ENCODE measurements around the gene YPEL5. TPM values are rescaled to one million over a fixed set of nuclear protein-coding genes. Genes with fewer than 3 reads are reported as not detected.

The YPEL5 gene
- total RNA-seq, 1 donor from 2014 or later: 84.2 TPM

- DNase-seq (ENCODE audit: low read depth) (peak; percentile 53), FAIRE-seq (no peak)
- Histone ChIP-seq H3K27me3 (ENCODE audit: control insufficient read depth, insufficient read depth, low read length) (no peaks in the 10 kb centered on the region), H3K4me3 (ENCODE audit: low read depth, low read length) (no peak overlapping the region), H3K36me3 (ENCODE audit: control insufficient read depth, insufficient read depth, low read length) (no peaks in the 10 kb centered on the region)
- TF ChIP-seq CTCF (IDR thresholded peaks at IDR 0.05; ENCODE audit: insufficient read depth, low read length, severe bottlenecking): no peak
These were observed 17.5 kb downstream of the YPEL5 start for GRCh38 chr2:30164131-30164925.

GRCh38 chr2:30165050-30165520 lies 18.3 kb downstream of the YPEL5 start:
- no peak for FAIRE-seq

GRCh38 chr2:30165617-30166016 lies 18.8 kb downstream of the YPEL5 start:
- H3K27me3 ChIP-seq (ENCODE audit: control insufficient read depth, insufficient read depth, low read length): no peaks in the 10 kb centered on the region
- no peaks in the 10 kb centered on the region for H3K36me3 ChIP-seq (ENCODE audit: control insufficient read depth, insufficient read depth, low read length)
- DNase-seq (ENCODE audit: low read depth) (no peak), FAIRE-seq (no peak)
- no peak for TF ChIP-seq CTCF (IDR thresholded peaks at IDR 0.05; ENCODE audit: insufficient read depth, low read length, severe bottlenecking)
- H3K4me3 ChIP-seq (ENCODE audit: low read depth, low read length): no peak overlapping the region

More at GRCh38 chr2:30165050-30165520, 18.3 kb downstream of the YPEL5 start:
- H3K36me3 ChIP-seq (ENCODE audit: control insufficient read depth, insufficient read depth, low read length): no peaks in the 10 kb centered on the region
- no peak overlapping the region for H3K4me3 ChIP-seq (ENCODE audit: low read depth, low read length)
- peak; percentile 87 for DNase-seq (ENCODE audit: low read depth)
- H3K27me3 ChIP-seq (ENCODE audit: control insufficient read depth, insufficient read depth, low read length): no peaks in the 10 kb centered on the region
- TF ChIP-seq CTCF (IDR thresholded peaks at IDR 0.05; ENCODE audit: insufficient read depth, low read length, severe bottlenecking): peak; percentile 73

- no peak for TF ChIP-seq CTCF (IDR thresholded peaks at IDR 0.05; ENCODE audit: insufficient read depth, low read length, severe bottlenecking)
- H3K27me3 ChIP-seq (ENCODE audit: control insufficient read depth, insufficient read depth, low read length): no peaks in the 10 kb centered on the region
- DNase-seq (ENCODE audit: low read depth): no peak
- H3K36me3 ChIP-seq (ENCODE audit: control insufficient read depth, insufficient read depth, low read length): no peaks in the 10 kb centered on the region
- no peak for FAIRE-seq
- no peak overlapping the region for H3K4me3 ChIP-seq (ENCODE audit: low read depth, low read length)
These were observed 25.8 kb downstream of the YPEL5 start for GRCh38 chr2:30172627-30173026.

- FAIRE-seq: peak; percentile 91
- DNase-seq (ENCODE audit: low read depth): no peak
These were observed 30.6 kb downstream of the YPEL5 start for GRCh38 chr2:30177440-30177839.

More at GRCh38 chr2:30177440-30177839, 30.6 kb downstream of the YPEL5 start:
- no peak for TF ChIP-seq CTCF (IDR thresholded peaks at IDR 0.05; ENCODE audit: insufficient read depth, low read length, severe bottlenecking)
- Histone ChIP-seq H3K36me3 (ENCODE audit: control insufficient read depth, insufficient read depth, low read length) (no peaks in the 10 kb centered on the region), H3K27me3 (ENCODE audit: control insufficient read depth, insufficient read depth, low read length) (no peaks in the 10 kb centered on the region), H3K4me3 (ENCODE audit: low read depth, low read length) (no peak overlapping the region)

Measured in bronchial epithelial cell (primary cell).